ENCODE results near the gene FDXR.

DNA sequence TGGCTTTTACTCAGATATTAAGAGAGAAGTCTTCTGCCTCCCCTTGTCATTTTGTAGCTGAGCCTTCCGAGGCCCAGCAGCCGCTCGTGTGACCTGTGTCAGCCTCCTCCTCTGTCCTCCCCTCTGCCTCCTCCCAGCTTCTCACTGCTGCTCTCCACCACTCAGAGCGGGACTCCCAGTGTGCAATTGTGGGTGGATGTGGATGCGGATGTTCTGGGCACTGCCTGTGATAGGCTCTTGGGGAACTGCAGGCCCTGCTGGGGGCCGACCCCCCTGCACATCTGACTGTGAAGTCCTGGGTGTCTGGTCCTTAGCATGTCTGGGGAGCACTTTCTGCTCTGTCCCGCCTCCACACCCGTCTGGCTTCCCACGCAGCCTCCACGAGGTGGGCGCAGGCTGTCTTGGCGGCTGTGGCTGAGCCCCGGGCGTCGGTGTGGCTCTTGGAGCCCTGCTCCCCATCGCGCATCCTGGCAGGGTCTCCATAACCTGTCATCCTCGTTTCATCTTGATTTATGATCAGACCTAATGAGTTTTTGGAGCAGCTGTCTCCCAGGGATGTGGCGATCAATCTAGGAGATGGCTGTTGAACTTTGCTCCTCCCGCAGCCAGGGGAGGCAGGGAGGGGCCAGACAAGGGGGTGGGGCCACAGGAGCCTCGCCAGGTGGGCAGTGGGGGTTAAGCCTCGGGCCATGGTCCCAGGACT, 41.2 kb downstream of the FDXR start:
- TF ChIP-seq CTCF (IDR thresholded peaks at IDR 0.05) (no peak), EZH2 (IDR thresholded peaks at IDR 0.05; ENCODE audit: borderline replicate concordance, insufficient read depth, low read depth, low read length, poor library complexity, severe bottlenecking) (no peak)
